ENCODE data around the gene FOXO1. TPM values are rescaled to one million over a fixed set of nuclear protein-coding genes. Genes with fewer than 3 reads are reported as not detected.

Gene FOXO1
- total RNA-seq, 1 donor from 2014 or later, result 10.4 TPM

- Mint-ChIP-seq H3K4me3 (ENCODE audit: unreplicated experiment) (no peak overlapping the region), H3K27ac (ENCODE audit: unreplicated experiment) (no peak overlapping the region), H3K36me3 (ENCODE audit: low read depth, unreplicated experiment) (peaks cover 2% of the 10 kb centered on the region), H3K27me3 (ENCODE audit: low read depth, unreplicated experiment) (no peaks in the 10 kb centered on the region), H3K9me3 (ENCODE audit: unreplicated experiment) (no peaks in the 10 kb centered on the region), H3K4me1 (ENCODE audit: low read depth, unreplicated experiment) (peaks cover 20% of the 10 kb centered on the region)
- H3K9me3 ChIP-seq (ENCODE audit: insufficient read depth, low read depth, low read length), result no peaks in the 10 kb centered on the region
- H3K27me3 ChIP-seq (ENCODE audit: insufficient read depth, low read length), result no peaks in the 10 kb centered on the region
- no peaks in the 10 kb centered on the region for H3K36me3 ChIP-seq (ENCODE audit: insufficient read depth, low read length)
- no peak overlapping the region for H3K4me2 ChIP-seq (ENCODE audit: low read length)
- FAIRE-seq, result no peak
- no peak for DNase-seq (ENCODE audit: low read depth)
- H3K27ac ChIP-seq (ENCODE audit: low read depth, low read length), result no peak overlapping the region
- peaks cover 22% of the 10 kb centered on the region for H4K20me1 ChIP-seq (ENCODE audit: insufficient read depth, low read length)
- H2AFZ ChIP-seq (ENCODE audit: low read depth, low read length), result no peak overlapping the region
- H3K4me1 ChIP-seq (ENCODE audit: insufficient read depth, low read length), result no peaks in the 10 kb centered on the region
- no peak overlapping the region for H3K4me3 ChIP-seq (ENCODE audit: insufficient read depth, low read depth, low read length)
- no peak overlapping the region for H3K9ac ChIP-seq (ENCODE audit: low read length)
- H3K79me2 ChIP-seq (ENCODE audit: insufficient read depth, low read length), result no peaks in the 10 kb centered on the region
- no peak for TF ChIP-seq CTCF (IDR thresholded peaks at IDR 0.05; ENCODE audit: insufficient read depth, low read depth, low read length)
- no peak for TF ChIP-seq EZH2 (IDR thresholded peaks at IDR 0.05; ENCODE audit: insufficient read depth, low read length)
These were observed 39.5 kb downstream of the FOXO1 start for GRCh38 chr13:40626977-40627376.

GRCh38 chr13:40626561-40626960 is 39.9 kb downstream of the FOXO1 start:
- FAIRE-seq (no peak), DNase-seq (ENCODE audit: low read depth) (no peak)
- Mint-ChIP-seq H3K36me3 (ENCODE audit: low read depth, unreplicated experiment) (peaks cover 2% of the 10 kb centered on the region), H3K27me3 (ENCODE audit: low read depth, unreplicated experiment) (no peaks in the 10 kb centered on the region), H3K27ac (ENCODE audit: unreplicated experiment) (no peak overlapping the region), H3K4me3 (ENCODE audit: unreplicated experiment) (no peak overlapping the region), H3K9me3 (ENCODE audit: unreplicated experiment) (no peaks in the 10 kb centered on the region), H3K4me1 (ENCODE audit: low read depth, unreplicated experiment) (peaks cover 20% of the 10 kb centered on the region)
- H3K9ac ChIP-seq (ENCODE audit: low read length), result no peak overlapping the region
- no peaks in the 10 kb centered on the region for H3K4me1 ChIP-seq (ENCODE audit: insufficient read depth, low read length)
- peaks cover 22% of the 10 kb centered on the region for H4K20me1 ChIP-seq (ENCODE audit: insufficient read depth, low read length)
- no peaks in the 10 kb centered on the region for H3K9me3 ChIP-seq (ENCODE audit: insufficient read depth, low read depth, low read length)
- H3K4me2 ChIP-seq (ENCODE audit: low read length), result no peak overlapping the region
- no peak overlapping the region for H3K4me3 ChIP-seq (ENCODE audit: insufficient read depth, low read depth, low read length)
- H3K36me3 ChIP-seq (ENCODE audit: insufficient read depth, low read length), result no peaks in the 10 kb centered on the region
- H3K27ac ChIP-seq (ENCODE audit: low read depth, low read length), result no peak overlapping the region
- H3K79me2 ChIP-seq (ENCODE audit: insufficient read depth, low read length), result no peaks in the 10 kb centered on the region
- no peaks in the 10 kb centered on the region for H3K27me3 ChIP-seq (ENCODE audit: insufficient read depth, low read length)
- no peak overlapping the region for H2AFZ ChIP-seq (ENCODE audit: low read depth, low read length)
- TF ChIP-seq CTCF (IDR thresholded peaks at IDR 0.05; ENCODE audit: insufficient read depth, low read depth, low read length) (no peak), EZH2 (IDR thresholded peaks at IDR 0.05; ENCODE audit: insufficient read depth, low read length) (no peak)

GRCh38 chr13:40624986-40625385 is 41.5 kb downstream of the FOXO1 start:
- Mint-ChIP-seq H3K36me3 (ENCODE audit: low read depth, unreplicated experiment) (no peaks in the 10 kb centered on the region), H3K27me3 (ENCODE audit: low read depth, unreplicated experiment) (no peaks in the 10 kb centered on the region), H3K4me3 (ENCODE audit: unreplicated experiment) (no peak overlapping the region), H3K4me1 (ENCODE audit: low read depth, unreplicated experiment) (peaks cover 20% of the 10 kb centered on the region), H3K9me3 (ENCODE audit: unreplicated experiment) (no peaks in the 10 kb centered on the region), H3K27ac (ENCODE audit: unreplicated experiment) (no peak overlapping the region)
- Histone ChIP-seq H3K4me2 (ENCODE audit: low read length) (no peak overlapping the region), H3K27ac (ENCODE audit: low read depth, low read length) (no peak overlapping the region), H3K9me3 (ENCODE audit: insufficient read depth, low read depth, low read length) (no peaks in the 10 kb centered on the region), H3K9ac (ENCODE audit: low read length) (no peak overlapping the region), H3K27me3 (ENCODE audit: insufficient read depth, low read length) (no peaks in the 10 kb centered on the region), H3K4me1 (ENCODE audit: insufficient read depth, low read length) (no peaks in the 10 kb centered on the region), H2AFZ (ENCODE audit: low read depth, low read length) (no peak overlapping the region), H3K4me3 (ENCODE audit: insufficient read depth, low read depth, low read length) (no peak overlapping the region), H4K20me1 (ENCODE audit: insufficient read depth, low read length) (peaks cover 26% of the 10 kb centered on the region), H3K36me3 (ENCODE audit: insufficient read depth, low read length) (no peaks in the 10 kb centered on the region), H3K79me2 (ENCODE audit: insufficient read depth, low read length) (no peaks in the 10 kb centered on the region)
- no peak for FAIRE-seq
- DNase-seq (ENCODE audit: low read depth), result no peak
- TF ChIP-seq EZH2 (IDR thresholded peaks at IDR 0.05; ENCODE audit: insufficient read depth, low read length), result no peak
- TF ChIP-seq CTCF (IDR thresholded peaks at IDR 0.05; ENCODE audit: insufficient read depth, low read depth, low read length), result no peak

All from astrocyte (in vitro differentiated cells and primary cell).